GM12878 (cell line): Measurements from ENCODE around the gene PRKCB. TPM values are rescaled to one million over a fixed set of nuclear protein-coding genes. Genes with fewer than 3 reads are reported as not detected.

Experiments used
- ATAC-seq: fragments of 200-7000 bp; cut with Tn5 transposase; 3 replicates; pipeline ENCODE4 v1.9.1; 2020; ENCODE audit warnings: mild to moderate bottlenecking, moderate library complexity
- BruUV-seq: library from RNA; stranded (reverse); fragments of 400-500 nt; replicated peaks from 2 replicates; lab custom pipeline; 2021; lab: Mats Ljungman, UMichigan
- CTCF ChIA-PET: fragments of 300-600 bp; sonication (Branson Sonifier 250); formaldehyde crosslinking; extraction: SDS; loops from one replicate; lab custom pipeline; 2021; ENCODE audit warnings: inconsistent platforms; lab: Yijun Ruan, JAX
- POLR2A ChIA-PET: fragments of 350-600 bp; formaldehyde crosslinking; extraction: SDS; loops from one replicate; lab custom pipeline; 2021; ENCODE audit warnings: inconsistent platforms; lab: Charles Lee
- RAD21 ChIA-PET: fragments of 300-600 bp; sonication (Branson Sonifier 250); formaldehyde crosslinking; loops from one replicate; lab custom pipeline; 2023; ENCODE audit warnings: antibody characterized with exemption; ENCODE audit not compliant: unreplicated experiment; lab: Charles Lee
- SMC1A ChIA-PET: fragments of 300-600 bp; sonication (Branson Sonifier 250); formaldehyde crosslinking; loops from one replicate; lab custom pipeline; 2023; ENCODE audit not compliant: unreplicated experiment, uncharacterized antibody; lab: Charles Lee
- DNase-seq: peaks from one replicate; pipeline ENCODE4 v3.0.0-alpha.2; 2011; ENCODE audit warnings: low read depth, low spot score
- FAIRE-seq: peaks from 3 replicates; lab custom pipeline; 2011; peaks lifted over from hg19 to GRCh38; lab: Jason Lieb, UNC
- H2AFZ ChIP-seq: 2 replicates; pipeline ENCODE4 v1.6.0; 2011; ENCODE audit warnings: low read depth, low read length, control low read depth; ENCODE audit not compliant: control insufficient read depth
- H3K27ac ChIP-seq: 2 replicates; pipeline ENCODE4 v1.5.1; 2011; ENCODE audit warnings: control low read depth; ENCODE audit not compliant: control insufficient read depth, insufficient read depth
- H3K27me3 ChIP-seq, 2 experiments: replicated peaks in 1 of 2; 2 replicates each; pipeline versions ENCODE4 v1.6.0 to v1.6.1; 2011; ENCODE audit warnings: low read length in 1 of 2; ENCODE audit not compliant: control insufficient read depth in 2 of 2, insufficient read depth in 2 of 2
- H3K36me3 ChIP-seq, 2 experiments: 2 replicates each; pipeline ENCODE4 v1.5.1; 2011; ENCODE audit warnings: low read length in 1 of 2; ENCODE audit not compliant: control insufficient read depth in 2 of 2, insufficient read depth in 2 of 2
- H3K4me1 ChIP-seq: 2 replicates; pipeline ENCODE4 v1.6.1; 2011; ENCODE audit warnings: mild to moderate bottlenecking, low read length, moderate library complexity, mixed read lengths; ENCODE audit not compliant: control insufficient read depth, insufficient read depth
- H3K4me2 ChIP-seq: 2 replicates; pipeline ENCODE4 v1.6.0; 2011; ENCODE audit warnings: control low read depth; ENCODE audit not compliant: control insufficient read depth, insufficient read depth
- H3K4me3 ChIP-seq: fragments of 200-600 bp; sonication (generic); 2 replicates; pipeline ENCODE4 v1.5.1; 2016
- H3K79me2 ChIP-seq: 2 replicates; pipeline ENCODE4 v1.6.0; 2011; ENCODE audit warnings: low read length; ENCODE audit not compliant: control insufficient read depth, insufficient read depth
- H3K9ac ChIP-seq: 2 replicates; pipeline ENCODE4 v1.8.0; 2011; ENCODE audit warnings: low read length, control low read depth, mixed read lengths; ENCODE audit not compliant: control insufficient read depth, insufficient read depth
- H3K9me3 ChIP-seq: replicated peaks from 3 replicates; pipeline ENCODE4 v1.5.1; 2011; ENCODE audit warnings: mild to moderate bottlenecking, low read length; ENCODE audit not compliant: control insufficient read depth, insufficient read depth
- H4K20me1 ChIP-seq: 2 replicates; pipeline ENCODE4 v1.6.0; 2011; ENCODE audit not compliant: control insufficient read depth, insufficient read depth
- CEBPB ChIP-seq, 2 experiments: fragments of 150-350 bp in 1 of 2; IDR thresholded peaks; 2 replicates each; pipeline ENCODE4 v1.6.1; 2012 to 2014; ENCODE audit warnings: low read depth in 2 of 2, low read length in 2 of 2, borderline replicate concordance in 1 of 2, inconsistent platforms in 1 of 2
- CTCF ChIP-seq, 3 experiments: IDR thresholded peaks in 2 of 3; conservative IDR thresholded peaks in 1 of 3; 2 replicates each; pipeline ENCODE4 v1.5.1; 2011; ENCODE audit warnings: low read depth in 3 of 3, low read length in 3 of 3, mild to moderate bottlenecking in 3 of 3, control low read depth in 2 of 3, moderate library complexity in 2 of 3, inconsistent platforms in 1 of 3, mixed read lengths in 1 of 3; ENCODE audit not compliant: control insufficient read depth in 2 of 3, insufficient read depth in 1 of 3; ENCODE audit errors: extremely low read depth in 1 of 3
- E4F1 ChIP-seq: fragments of 450-650 bp; IDR thresholded peaks from 2 replicates; pipeline ENCODE4 v1.6.1; 2018; ENCODE audit warnings: borderline replicate concordance, mild to moderate bottlenecking; ENCODE audit not compliant: partially characterized antibody
- HDAC6 ChIP-seq: fragments of 200-600 bp; sonication (generic); IDR thresholded peaks from one replicate; pipeline ENCODE4 v1.8.0; 2017; ENCODE audit warnings: antibody characterized with exemption; ENCODE audit not compliant: unreplicated experiment
- IRF4 ChIP-seq: IDR thresholded peaks from 2 replicates; pipeline ENCODE4 v1.6.1; 2011; ENCODE audit warnings: low read depth, low read length
- LARP7 ChIP-seq: fragments of 450-650 bp; IDR thresholded peaks from 2 replicates; pipeline ENCODE4 v1.6.1; 2017; ENCODE audit warnings: mild to moderate bottlenecking
- MXI1 ChIP-seq: fragments of 150-350 bp; IDR thresholded peaks from 2 replicates; pipeline ENCODE4 v1.6.1; 2011; ENCODE audit warnings: low read depth, mild to moderate bottlenecking, inconsistent platforms, low read length, improper control_type of control experiment
- PML ChIP-seq: IDR thresholded peaks from 2 replicates; pipeline ENCODE4 v1.6.1; 2012; ENCODE audit warnings: low read length, inconsistent platforms
- SIN3A ChIP-seq: IDR thresholded peaks from 2 replicates; pipeline ENCODE4 v1.6.1; 2012; ENCODE audit warnings: low read depth, low read length, improper control_type of control experiment
- SP1 ChIP-seq: IDR thresholded peaks from one replicate; pipeline ENCODE4 v1.6.1; 2011; ENCODE audit warnings: low read depth, low read length
- SPI1 ChIP-seq: IDR thresholded peaks from 2 replicates; pipeline ENCODE4 v1.6.1; 2011; ENCODE audit warnings: low read depth, mild to moderate bottlenecking, low read length, moderate library complexity, borderline replicate concordance; ENCODE audit not compliant: insufficient read depth
- ZBTB4 ChIP-seq: fragments of 450-650 bp; formaldehyde crosslinking; IDR thresholded peaks from 2 replicates; pipeline ENCODE4 v1.4.0; 2022; ENCODE audit warnings: mild to moderate bottlenecking, moderate library complexity
- WGBS: methylation state at CpG from one replicate; pipeline ENCODE4 v1.1.6; 2016; ENCODE audit warnings: low lambda C conversion rate; ENCODE audit not compliant: insufficient replicate concordance, insufficient coverage; ENCODE audit errors: missing lambda C conversion rate; 5-methylcytosine and 5-hydroxymethylcytosine counted together
- in situ Hi-C: fragments of 300-500 bp; cut with MboI; formaldehyde crosslinking; loops from 9 replicates; pipeline ENCODE4 v1.14.3; 2018; ENCODE audit warnings: mixed read lengths
- intact Hi-C: fragments of 100-400 bp; cut with micrococcal nuclease; formaldehyde crosslinking; loops from one replicate; pipeline ENCODE4 v1.14.2; 2022; ENCODE audit not compliant: unreplicated experiment
- polyA plus RNA-seq, 11 experiments: library from polyadenylated mRNA; depleted of rRNA in 4 of 11; unstranded in 6 of 11; stranded (reverse) in 5 of 11; fragments of >200 nt; fragmentation: Nextera tagmentation in 4 of 11; fragmentation: Illumina TruSeq in 1 of 11; extraction: Ambion mirVana in 4 of 11; extraction: Trizol in 1 of 11; gene quantifications; 1 replicate in 1 of 11; 2 replicates in 10 of 11; pipeline versions ENCODE4 v1.2.1 to v1.2.3, GENCODE V29; 2011 to 2016; ENCODE audit warnings: inconsistent platforms in 2 of 11, missing spikeins in 2 of 11, low read depth in 1 of 11
- total RNA-seq, 4 experiments: library from RNA; depleted of rRNA in 3 of 4; stranded (reverse); fragments of >200 nt in 3 of 4; fragmentation: Illumina TruSeq in 1 of 4; extraction: Trizol in 1 of 4; gene quantifications; 2 replicates each; pipeline versions ENCODE4 v1.2.1 to v1.2.3, GENCODE V29; 2013 to 2021

The PRKCB gene
- total and polyA plus RNA-seq, 10 of the 15 experiments (the other 5 are each of a cell fraction or from before 2014, with no cell fraction given) = 21.4 to 158 (median 97.3) TPM

- TF ChIP-seq CTCF (IDR thresholded peaks at IDR 0.05 in 2 of 3, conservative IDR thresholded peaks at IDR 0.05 in 1 of 3; ENCODE audit: control insufficient read depth in 2 of 3, extremely low read depth in 1 of 3, insufficient read depth in 1 of 3, low read depth in 3 of 3, low read length in 3 of 3) = no peak
- no peak for TF ChIP-seq ZBTB4
These were observed 140.7 kb downstream of the PRKCB start (continued) for GRCh38 chr16:23976524-23976923.

GRCh38 chr16:23979441-23979840 is 143.7 kb downstream of the PRKCB start:
- POLR2A ChIA-PET = interaction anchor here (1.2 kb wide), 1 partner anchor 10 kb away, joined by 3 read pairs; no protein-coding TSS in a partner anchor
- ATAC-seq (no peak), DNase-seq (no peak), FAIRE-seq (no peak)
- CTCF ChIA-PET = interaction anchor here (1.5 kb wide), 1 partner anchor 9 kb away, joined by 3 read pairs; no protein-coding TSS in a partner anchor
- BruUV-seq = no TSS peak
- RAD21 ChIA-PET = interaction anchor here (1.0 kb wide), 1 partner anchor 176 kb away, joined by 3 read pairs; no protein-coding TSS in a partner anchor
- TF ChIP-seq E4F1 (no peak), CEBPB (IDR thresholded peaks at IDR 0.05; ENCODE audit: borderline replicate concordance in 1 of 2, low read depth in 2 of 2, low read length in 2 of 2) (no peak), IRF4 (no peak), MXI1 (no peak), HDAC6 (no peak), PML (no peak), SPI1 (no peak), SP1 (no peak), SIN3A (no peak), LARP7 (no peak)
- WGBS = 92% methylated on average over 6 of the region's 6 CpGs
- Histone ChIP-seq H3K4me2 (no peak overlapping the region), H3K36me3 (peaks cover 4 to 6% of the 10 kb centered on the region in 2 experiments; a peak in 3 of 4 replicates), H3K9me3 (no peaks in the 10 kb centered on the region), H2AFZ (no peak overlapping the region), H3K27ac (no peak overlapping the region), H3K27me3 (no peaks in the 10 kb centered on the region), H4K20me1 (peaks cover 20% of the 10 kb centered on the region; the same call in 1 of the 2 replicates), H3K9ac (no peak overlapping the region), H3K4me3 (no peak overlapping the region), H3K4me1 (peaks cover 18% of the 10 kb centered on the region), H3K79me2 (peaks cover 13% of the 10 kb centered on the region)
- in situ Hi-C loops (no loop called here), intact Hi-C loops (no loop called here)
- SMC1A ChIA-PET = interaction anchor here (1.0 kb wide), 1 partner anchor 35 kb away, joined by 3 read pairs; no protein-coding TSS in a partner anchor
